GM23338 (cell line): ENCODE data around the gene LIMCH1. TPM values are rescaled to one million over a fixed set of nuclear protein-coding genes. Genes with fewer than 3 reads are reported as not detected.

Experiments
- ATAC-seq: fragments of 200-7000 bp; cut with Tn5 transposase; 3 replicates; pipeline ENCODE4 v1.9.1; 2020
- DNase-seq: peaks from one replicate; pipeline ENCODE4 v3.0.0-alpha.2; 2015; ENCODE audit warnings: low spot score
- H2AFZ ChIP-seq: fragments of 200-600 bp; sonication (generic); 2 replicates; pipeline ENCODE4 v1.8.0; 2016; ENCODE audit warnings: antibody characterized with exemption, mild to moderate bottlenecking, moderate library complexity
- H3F3A ChIP-seq: fragments of 200-600 bp; sonication (generic); replicated peaks from 2 replicates; pipeline ENCODE4 v1.8.0; 2017; ENCODE audit warnings: antibody characterized with exemption, mixed run types, low read depth
- H3K27ac ChIP-seq: fragments of 200-600 bp; sonication (generic); 2 replicates; pipeline ENCODE4 v1.6.1; 2016; ENCODE audit warnings: low read depth
- H3K27me3 ChIP-seq: fragments of 200-600 bp; sonication (generic); 2 replicates; pipeline ENCODE4 v1.8.0; 2016; ENCODE audit warnings: mild to moderate bottlenecking, mixed run types, moderate library complexity; ENCODE audit not compliant: insufficient read depth
- H3K36me3 ChIP-seq: fragments of 200-600 bp; sonication (generic); 2 replicates; pipeline ENCODE4 v1.8.0; 2016; ENCODE audit warnings: mild to moderate bottlenecking; ENCODE audit not compliant: insufficient read depth
- H3K4me1 ChIP-seq: fragments of 200-600 bp; sonication (generic); 2 replicates; pipeline ENCODE4 v1.8.0; 2016; ENCODE audit warnings: mild to moderate bottlenecking, moderate library complexity; ENCODE audit not compliant: insufficient read depth
- H3K4me2 ChIP-seq: fragments of 200-600 bp; sonication (generic); 2 replicates; pipeline ENCODE4 v1.7.1; 2017; ENCODE audit warnings: mixed run types
- H3K4me3 ChIP-seq: fragments of 200-600 bp; sonication (generic); 2 replicates; pipeline ENCODE4 v1.6.1; 2016; ENCODE audit warnings: mixed run types
- H3K79me2 ChIP-seq: fragments of 200-600 bp; sonication (generic); replicated peaks from 2 replicates; pipeline ENCODE4 v1.8.0; 2017; ENCODE audit warnings: mild to moderate bottlenecking; ENCODE audit not compliant: insufficient read depth
- H3K9me2 ChIP-seq: fragments of 200-600 bp; sonication (generic); 2 replicates; pipeline ENCODE4 v1.8.0; 2017; ENCODE audit not compliant: insufficient read depth
- H4K20me1 ChIP-seq: fragments of 200-600 bp; sonication (generic); replicated peaks from 2 replicates; pipeline ENCODE4 v1.8.0; 2017; ENCODE audit warnings: mild to moderate bottlenecking; ENCODE audit not compliant: insufficient read depth
- H3K27ac Mint-ChIP-seq: 2 replicates; pipeline ENCODE4 v1.8.0; 2020; ENCODE audit warnings: inconsistent platforms, mild to moderate bottlenecking, moderate library complexity, mixed read lengths
- H3K27me3 Mint-ChIP-seq: 3 replicates; pipeline ENCODE4 v1.8.0; 2022; ENCODE audit warnings: low read depth, mild to moderate bottlenecking, moderate library complexity, mixed read lengths, inconsistent platforms; ENCODE audit not compliant: insufficient read depth, poor library complexity
- H3K36me3 Mint-ChIP-seq: 3 replicates; pipeline ENCODE4 v1.8.0; 2021; ENCODE audit warnings: low read depth, mild to moderate bottlenecking, inconsistent platforms, moderate library complexity, mixed read lengths
- H3K4me1 Mint-ChIP-seq: 3 replicates; pipeline ENCODE4 v1.8.0; 2020; ENCODE audit warnings: mild to moderate bottlenecking, inconsistent platforms, mixed read lengths
- H3K4me3 Mint-ChIP-seq: 3 replicates; pipeline ENCODE4 v1.8.0; 2021; ENCODE audit warnings: moderate library complexity, mild to moderate bottlenecking, inconsistent platforms, mixed read lengths
- H3K9me3 Mint-ChIP-seq: 3 replicates; pipeline ENCODE4 v1.8.0; 2020; ENCODE audit warnings: moderate library complexity, mild to moderate bottlenecking, inconsistent platforms, mixed read lengths
- EZH2phosphoT487 ChIP-seq: fragments of 200-600 bp; sonication (generic); IDR thresholded peaks from one replicate; pipeline ENCODE4 v1.8.1; 2018; ENCODE audit warnings: antibody characterized with exemption; ENCODE audit not compliant: unreplicated experiment
- JUNB ChIP-seq: IDR thresholded peaks from one replicate; pipeline ENCODE4 v1.6.1; 2016; ENCODE audit warnings: antibody characterized with exemption; ENCODE audit not compliant: unreplicated experiment
- STAT1 ChIP-seq: IDR thresholded peaks from one replicate; pipeline ENCODE4 v1.6.1; 2016; ENCODE audit warnings: antibody characterized with exemption; ENCODE audit not compliant: unreplicated experiment
- polyA plus RNA-seq: library from polyadenylated mRNA; unstranded; fragments of >200 nt; fragmentation: Nextera tagmentation; extraction: Ambion mirVana; gene quantifications from 2 replicates; pipeline ENCODE4 v1.2.1, GENCODE V29; 2016
- total RNA-seq: library from RNA; depleted of rRNA; stranded (reverse); fragments of >200 nt; shearing (Covaris generic); gene quantifications from 2 replicates; pipeline ENCODE4 v1.2.3, GENCODE V29; 2014
- TF ChIP-seq, protein P1 (sequence below): fragments of 250-450 bp; sonication (Bioruptor Pico); IDR thresholded peaks from 2 replicates; pipeline ENCODE4 v1.5.0; 2020; ENCODE audit warnings: mild to moderate bottlenecking, moderate library complexity

Gene LIMCH1
- total and polyA plus RNA-seq, 2 experiments from 2014 or later: 1.5 TPM

DNA sequence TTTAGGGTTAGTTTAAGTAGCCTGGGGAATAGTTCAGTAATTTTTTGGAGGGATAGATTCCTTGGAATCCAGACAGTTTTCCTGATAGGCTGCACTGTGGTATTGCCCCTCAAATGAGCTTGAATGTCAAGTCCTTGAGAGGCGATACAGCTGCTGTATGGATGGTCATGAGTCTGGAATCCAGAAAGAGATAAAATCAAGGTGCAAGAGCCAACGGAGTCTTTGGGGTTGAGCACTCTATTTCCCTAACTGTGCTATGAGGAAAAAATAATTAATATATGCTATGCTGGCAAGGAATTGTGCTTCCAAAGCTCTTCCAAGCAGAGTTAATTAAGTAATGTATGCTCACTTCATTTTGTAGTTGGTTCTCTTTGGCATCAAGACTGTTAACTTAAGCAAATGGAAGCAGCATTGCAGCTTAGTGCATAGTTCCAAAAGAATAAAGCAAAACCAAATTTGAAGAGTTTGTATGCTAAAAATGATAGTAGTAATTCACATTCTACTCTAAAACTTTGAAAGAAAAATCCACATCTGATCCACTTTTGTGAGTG lies 48.8 kb downstream of the LIMCH1 start:
- H2AFZ ChIP-seq: no peak overlapping the region
- H3K4me2 ChIP-seq: no peak overlapping the region
- H3K4me3 Mint-ChIP-seq: no peak overlapping the region
- no peaks in the 10 kb centered on the region; the same call in none of the 3 replicates for H3K4me1 Mint-ChIP-seq
- no peak overlapping the region for H3K27ac ChIP-seq
- no peaks in the 10 kb centered on the region for H3K27me3 Mint-ChIP-seq
- H3K4me3 ChIP-seq: no peak overlapping the region
- no peaks in the 10 kb centered on the region for H3K27me3 ChIP-seq
- no peaks in the 10 kb centered on the region for H3K36me3 Mint-ChIP-seq
- H3K9me3 Mint-ChIP-seq: 0 out of 3 replicates have a peak, but pooled peaks cover 4% of the 10 kb centered on the region
- H3K79me2 ChIP-seq: no peaks in the 10 kb centered on the region
- DNase-seq: no peak
- no peaks in the 10 kb centered on the region for H4K20me1 ChIP-seq
- H3K9me2 ChIP-seq: no peaks in the 10 kb centered on the region
- H3F3A ChIP-seq: no peaks in the 10 kb centered on the region
- TF ChIP-seq JUNB: no peak
- ATAC-seq: no peak
- no peaks in the 10 kb centered on the region for H3K36me3 ChIP-seq
- H3K27ac Mint-ChIP-seq: no peak overlapping the region
- no peaks in the 10 kb centered on the region for H3K4me1 ChIP-seq

DNA sequence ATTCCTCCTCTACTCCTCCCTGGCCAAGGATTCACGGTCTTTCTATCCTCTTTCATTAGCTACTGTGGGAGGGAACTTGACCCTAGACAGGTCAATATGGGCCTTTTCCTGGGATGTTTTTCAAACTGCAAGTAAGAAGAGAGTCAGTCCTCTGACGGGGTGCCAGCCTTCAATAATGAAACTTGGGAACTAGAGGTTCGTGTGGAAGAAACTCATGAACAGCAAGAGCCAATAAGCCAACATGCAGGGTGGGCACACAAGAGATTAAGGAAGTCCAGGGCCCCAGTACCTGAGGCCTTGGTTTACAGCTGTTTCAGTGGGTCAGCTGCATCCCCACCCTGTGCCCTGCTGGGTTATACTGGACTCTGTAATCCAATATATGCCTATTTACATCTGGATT lies 49.3 kb downstream of the LIMCH1 start:
- Mint-ChIP-seq H3K9me3 (0 out of 3 replicates have a peak, but pooled peaks cover 4% of the 10 kb centered on the region), H3K4me3 (no peak overlapping the region), H3K27me3 (no peaks in the 10 kb centered on the region), H3K27ac (no peak overlapping the region), H3K4me1 (no peaks in the 10 kb centered on the region; the same call in none of the 3 replicates), H3K36me3 (no peaks in the 10 kb centered on the region)
- H3K4me3 ChIP-seq: no peak overlapping the region
- no peak overlapping the region for H2AFZ ChIP-seq
- H4K20me1 ChIP-seq: no peaks in the 10 kb centered on the region
- no peak overlapping the region for H3K4me2 ChIP-seq
- no peaks in the 10 kb centered on the region for H3F3A ChIP-seq
- no peaks in the 10 kb centered on the region for H3K9me2 ChIP-seq
- TF ChIP-seq STAT1: no peak
- TF ChIP-seq EZH2phosphoT487: no peak
- TF ChIP-seq JUNB: no peak
- TF ChIP-seq, protein P1, sequence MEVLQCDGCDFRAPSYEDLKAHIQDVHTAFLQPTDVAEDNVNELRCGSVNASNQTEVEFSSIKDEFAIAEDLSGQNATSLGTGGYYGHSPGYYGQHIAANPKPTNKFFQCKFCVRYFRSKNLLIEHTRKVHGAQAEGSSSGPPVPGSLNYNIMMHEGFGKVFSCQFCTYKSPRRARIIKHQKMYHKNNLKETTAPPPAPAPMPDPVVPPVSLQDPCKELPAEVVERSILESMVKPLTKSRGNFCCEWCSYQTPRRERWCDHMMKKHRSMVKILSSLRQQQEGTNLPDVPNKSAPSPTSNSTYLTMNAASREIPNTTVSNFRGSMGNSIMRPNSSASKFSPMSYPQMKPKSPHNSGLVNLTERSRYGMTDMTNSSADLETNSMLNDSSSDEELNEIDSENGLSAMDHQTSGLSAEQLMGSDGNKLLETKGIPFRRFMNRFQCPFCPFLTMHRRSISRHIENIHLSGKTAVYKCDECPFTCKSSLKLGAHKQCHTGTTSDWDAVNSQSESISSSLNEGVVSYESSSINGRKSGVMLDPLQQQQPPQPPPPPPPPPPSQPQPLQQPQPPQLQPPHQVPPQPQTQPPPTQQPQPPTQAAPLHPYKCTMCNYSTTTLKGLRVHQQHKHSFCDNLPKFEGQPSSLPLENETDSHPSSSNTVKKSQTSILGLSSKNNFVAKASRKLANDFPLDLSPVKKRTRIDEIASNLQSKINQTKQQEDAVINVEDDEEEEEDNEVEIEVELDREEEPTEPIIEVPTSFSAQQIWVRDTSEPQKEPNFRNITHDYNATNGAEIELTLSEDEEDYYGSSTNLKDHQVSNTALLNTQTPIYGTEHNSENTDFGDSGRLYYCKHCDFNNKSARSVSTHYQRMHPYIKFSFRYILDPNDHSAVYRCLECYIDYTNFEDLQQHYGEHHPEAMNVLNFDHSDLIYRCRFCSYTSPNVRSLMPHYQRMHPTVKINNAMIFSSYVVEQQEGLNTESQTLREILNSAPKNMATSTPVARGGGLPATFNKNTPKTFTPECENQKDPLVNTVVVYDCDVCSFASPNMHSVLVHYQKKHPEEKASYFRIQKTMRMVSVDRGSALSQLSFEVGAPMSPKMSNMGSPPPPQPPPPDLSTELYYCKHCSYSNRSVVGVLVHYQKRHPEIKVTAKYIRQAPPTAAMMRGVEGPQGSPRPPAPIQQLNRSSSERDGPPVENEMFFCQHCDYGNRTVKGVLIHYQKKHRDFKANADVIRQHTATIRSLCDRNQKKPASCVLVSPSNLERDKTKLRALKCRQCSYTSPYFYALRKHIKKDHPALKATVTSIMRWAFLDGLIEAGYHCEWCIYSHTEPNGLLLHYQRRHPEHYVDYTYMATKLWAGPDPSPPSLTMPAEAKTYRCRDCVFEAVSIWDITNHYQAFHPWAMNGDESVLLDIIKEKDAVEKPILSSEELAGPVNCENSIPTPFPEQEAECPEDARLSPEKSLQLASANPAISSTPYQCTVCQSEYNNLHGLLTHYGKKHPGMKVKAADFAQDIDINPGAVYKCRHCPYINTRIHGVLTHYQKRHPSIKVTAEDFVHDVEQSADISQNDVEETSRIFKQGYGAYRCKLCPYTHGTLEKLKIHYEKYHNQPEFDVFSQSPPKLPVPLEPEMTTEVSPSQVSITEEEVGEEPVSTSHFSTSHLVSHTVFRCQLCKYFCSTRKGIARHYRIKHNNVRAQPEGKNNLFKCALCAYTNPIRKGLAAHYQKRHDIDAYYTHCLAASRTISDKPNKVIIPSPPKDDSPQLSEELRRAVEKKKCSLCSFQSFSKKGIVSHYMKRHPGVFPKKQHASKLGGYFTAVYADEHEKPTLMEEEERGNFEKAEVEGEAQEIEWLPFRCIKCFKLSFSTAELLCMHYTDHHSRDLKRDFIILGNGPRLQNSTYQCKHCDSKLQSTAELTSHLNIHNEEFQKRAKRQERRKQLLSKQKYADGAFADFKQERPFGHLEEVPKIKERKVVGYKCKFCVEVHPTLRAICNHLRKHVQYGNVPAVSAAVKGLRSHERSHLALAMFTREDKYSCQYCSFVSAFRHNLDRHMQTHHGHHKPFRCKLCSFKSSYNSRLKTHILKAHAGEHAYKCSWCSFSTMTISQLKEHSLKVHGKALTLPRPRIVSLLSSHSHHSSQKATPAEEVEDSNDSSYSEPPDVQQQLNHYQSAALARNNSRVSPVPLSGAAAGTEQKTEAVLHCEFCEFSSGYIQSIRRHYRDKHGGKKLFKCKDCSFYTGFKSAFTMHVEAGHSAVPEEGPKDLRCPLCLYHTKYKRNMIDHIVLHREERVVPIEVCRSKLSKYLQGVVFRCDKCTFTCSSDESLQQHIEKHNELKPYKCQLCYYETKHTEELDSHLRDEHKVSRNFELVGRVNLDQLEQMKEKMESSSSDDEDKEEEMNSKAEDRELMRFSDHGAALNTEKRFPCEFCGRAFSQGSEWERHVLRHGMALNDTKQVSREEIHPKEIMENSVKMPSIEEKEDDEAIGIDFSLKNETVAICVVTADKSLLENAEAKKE (CRISPR knock-in tag): no peak
- H3K27ac ChIP-seq: no peak overlapping the region
- no peaks in the 10 kb centered on the region for H3K4me1 ChIP-seq
- no peaks in the 10 kb centered on the region for H3K27me3 ChIP-seq
- H3K79me2 ChIP-seq: no peaks in the 10 kb centered on the region
- no peaks in the 10 kb centered on the region for H3K36me3 ChIP-seq
- ATAC-seq (no peak), DNase-seq (no peak)
